ENCODE measurements around the gene DOP1A.

- TF ChIP-seq, protein P1, sequence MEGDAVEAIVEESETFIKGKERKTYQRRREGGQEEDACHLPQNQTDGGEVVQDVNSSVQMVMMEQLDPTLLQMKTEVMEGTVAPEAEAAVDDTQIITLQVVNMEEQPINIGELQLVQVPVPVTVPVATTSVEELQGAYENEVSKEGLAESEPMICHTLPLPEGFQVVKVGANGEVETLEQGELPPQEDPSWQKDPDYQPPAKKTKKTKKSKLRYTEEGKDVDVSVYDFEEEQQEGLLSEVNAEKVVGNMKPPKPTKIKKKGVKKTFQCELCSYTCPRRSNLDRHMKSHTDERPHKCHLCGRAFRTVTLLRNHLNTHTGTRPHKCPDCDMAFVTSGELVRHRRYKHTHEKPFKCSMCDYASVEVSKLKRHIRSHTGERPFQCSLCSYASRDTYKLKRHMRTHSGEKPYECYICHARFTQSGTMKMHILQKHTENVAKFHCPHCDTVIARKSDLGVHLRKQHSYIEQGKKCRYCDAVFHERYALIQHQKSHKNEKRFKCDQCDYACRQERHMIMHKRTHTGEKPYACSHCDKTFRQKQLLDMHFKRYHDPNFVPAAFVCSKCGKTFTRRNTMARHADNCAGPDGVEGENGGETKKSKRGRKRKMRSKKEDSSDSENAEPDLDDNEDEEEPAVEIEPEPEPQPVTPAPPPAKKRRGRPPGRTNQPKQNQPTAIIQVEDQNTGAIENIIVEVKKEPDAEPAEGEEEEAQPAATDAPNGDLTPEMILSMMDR (conservative IDR thresholded peaks at IDR 0.05 in 1 of 2, IDR thresholded peaks at IDR 0.05 in 1 of 2; ENCODE audit: extremely low read depth in 1 of 2, insufficient read depth in 1 of 2, low read depth in 1 of 2, low read length in 2 of 2) = peak; percentile 65 to 93
- no peak for TF ChIP-seq EZH2 (IDR thresholded peaks at IDR 0.05; ENCODE audit: borderline replicate concordance, low read length)
Measured at GRCh38 chr6:83065511-83066192, 1.8 kb upstream of the DOP1A start, which contains the start of gene UBE3D.

Measured in mammary epithelial cell (primary cell).